NT2/D1 (cell line): ENCODE measurements around the gene PPDPF.

Experiments used
- SUZ12 ChIP-seq: IDR thresholded peaks from 2 replicates; pipeline ENCODE4 v1.6.1; 2011; ENCODE audit not compliant: insufficient read length, insufficient read depth; ENCODE audit errors: extremely low read depth
- YY1 ChIP-seq: IDR thresholded peaks from 2 replicates; pipeline ENCODE4 v1.6.1; 2011; ENCODE audit not compliant: insufficient read length, insufficient read depth
- ZNF274 ChIP-seq: IDR thresholded peaks from 2 replicates; pipeline ENCODE4 v1.6.1; 2011; ENCODE audit warnings: mild to moderate bottlenecking, low read depth, low read length

- TF ChIP-seq YY1: no peak
- TF ChIP-seq SUZ12: no peak
- no peak for TF ChIP-seq ZNF274
These were observed 13.4 kb upstream of the PPDPF start for GRCh38 chr20:63507083-63507743.
